GM12878 (cell line): ENCODE measurements around the gene KIFC1. TPM values are rescaled to one million over a fixed set of nuclear protein-coding genes. Genes with fewer than 3 reads are reported as not detected.

Source experiments
- BMI1 ChIP-seq: fragments of 450-650 bp; IDR thresholded peaks from 2 replicates; pipeline ENCODE4 v1.6.1; 2016; ENCODE audit warnings: mild to moderate bottlenecking, moderate library complexity, borderline replicate concordance
- CBX3 ChIP-seq: fragments of 200-600 bp; sonication (generic); IDR thresholded peaks from 2 replicates; pipeline ENCODE4 v1.6.1; 2016; ENCODE audit warnings: low read depth, borderline replicate concordance
- DPF2 ChIP-seq: fragments of 450-650 bp; IDR thresholded peaks from 2 replicates; pipeline ENCODE4 v1.6.1; 2017; ENCODE audit warnings: mild to moderate bottlenecking
- ETV6 ChIP-seq, 2 experiments: fragments of 450-650 bp in 1 of 2; IDR thresholded peaks in 1 of 2; conservative IDR thresholded peaks in 1 of 2; 2 replicates each; pipeline ENCODE4 v1.6.1; 2014; ENCODE audit warnings: antibody characterized with exemption in 1 of 2, borderline replicate concordance in 1 of 2, low read depth in 1 of 2, mild to moderate bottlenecking in 1 of 2, moderate library complexity in 1 of 2
- FOS ChIP-seq: IDR thresholded peaks from 3 replicates; pipeline ENCODE4 v1.6.1; 2011; ENCODE audit warnings: borderline replicate concordance; ENCODE audit not compliant: insufficient read length; ENCODE audit errors: extremely low read depth
- IKZF2 ChIP-seq, 2 experiments: fragments of 450-650 bp; IDR thresholded peaks; 2 replicates each; pipeline ENCODE4 v1.6.1; 2017; ENCODE audit warnings: mild to moderate bottlenecking in 2 of 2, moderate library complexity in 2 of 2
- KLF5 ChIP-seq: fragments of 450-650 bp; IDR thresholded peaks from 2 replicates; pipeline ENCODE4 v1.6.1; 2014; ENCODE audit warnings: mild to moderate bottlenecking; ENCODE audit not compliant: partially characterized antibody
- MEF2A ChIP-seq: IDR thresholded peaks from 2 replicates; pipeline ENCODE4 v1.6.1; 2011; ENCODE audit warnings: low read depth, mild to moderate bottlenecking, low read length, moderate library complexity; ENCODE audit not compliant: insufficient read depth
- NRF1 ChIP-seq: conservative IDR thresholded peaks from 2 replicates; pipeline ENCODE4 v1.6.1; 2011; ENCODE audit warnings: mild to moderate bottlenecking, low read depth, low read length, improper control_type of control experiment
- RAD51 ChIP-seq: fragments of 450-650 bp; IDR thresholded peaks from 2 replicates; pipeline ENCODE4 v1.6.1; 2016; ENCODE audit warnings: moderate library complexity, mild to moderate bottlenecking, inconsistent platforms
- SMC3 ChIP-seq: IDR thresholded peaks from 2 replicates; pipeline ENCODE4 v1.6.1; 2011; ENCODE audit warnings: low read length, improper control_type of control experiment, borderline replicate concordance
- SREBF2 ChIP-seq: IDR thresholded peaks from 2 replicates; pipeline ENCODE4 v1.6.1; 2012; ENCODE audit warnings: mild to moderate bottlenecking, low read length
- TCF3 ChIP-seq: IDR thresholded peaks from 2 replicates; pipeline ENCODE4 v1.6.1; 2012; ENCODE audit warnings: low read depth, mild to moderate bottlenecking, low read length, borderline replicate concordance; ENCODE audit not compliant: insufficient read depth
- polyA plus RNA-seq, 11 experiments: library from polyadenylated mRNA; depleted of rRNA in 4 of 11; unstranded in 6 of 11; stranded (reverse) in 5 of 11; fragments of >200 nt; fragmentation: Nextera tagmentation in 4 of 11; fragmentation: Illumina TruSeq in 1 of 11; extraction: Ambion mirVana in 4 of 11; extraction: Trizol in 1 of 11; gene quantifications; 1 replicate in 1 of 11; 2 replicates in 10 of 11; pipeline versions ENCODE4 v1.2.1 to v1.2.3, GENCODE V29; 2011 to 2016; ENCODE audit warnings: inconsistent platforms in 2 of 11, missing spikeins in 2 of 11, low read depth in 1 of 11
- total RNA-seq, 4 experiments: library from RNA; depleted of rRNA in 3 of 4; stranded (reverse); fragments of >200 nt in 3 of 4; fragmentation: Illumina TruSeq in 1 of 4; extraction: Trizol in 1 of 4; gene quantifications; 2 replicates each; pipeline versions ENCODE4 v1.2.1 to v1.2.3, GENCODE V29; 2013 to 2021
- TF ChIP-seq, protein P1 (sequence below): IDR thresholded peaks from 2 replicates; pipeline ENCODE4 v1.6.1; 2011; ENCODE audit warnings: borderline replicate concordance, low read depth, mild to moderate bottlenecking, moderate library complexity, low read length; ENCODE audit not compliant: insufficient read depth, poor library complexity, severe bottlenecking
- TF ChIP-seq, protein P2 (sequence below): fragments of 450-650 bp; conservative IDR thresholded peaks from 2 replicates; pipeline ENCODE4 v1.6.1; 2017; ENCODE audit warnings: mild to moderate bottlenecking, moderate library complexity
- TF ChIP-seq, protein P3 (sequence below): IDR thresholded peaks from 2 replicates; pipeline ENCODE4 v1.6.1; 2012; ENCODE audit warnings: low read depth, low read length, improper control_type of control experiment

Gene KIFC1
- total and polyA plus RNA-seq, 10 of the 15 experiments (the other 5 are each of a cell fraction or from before 2014, with no cell fraction given), result 1.8 to 87.4 (median 54.4) TPM

DNA sequence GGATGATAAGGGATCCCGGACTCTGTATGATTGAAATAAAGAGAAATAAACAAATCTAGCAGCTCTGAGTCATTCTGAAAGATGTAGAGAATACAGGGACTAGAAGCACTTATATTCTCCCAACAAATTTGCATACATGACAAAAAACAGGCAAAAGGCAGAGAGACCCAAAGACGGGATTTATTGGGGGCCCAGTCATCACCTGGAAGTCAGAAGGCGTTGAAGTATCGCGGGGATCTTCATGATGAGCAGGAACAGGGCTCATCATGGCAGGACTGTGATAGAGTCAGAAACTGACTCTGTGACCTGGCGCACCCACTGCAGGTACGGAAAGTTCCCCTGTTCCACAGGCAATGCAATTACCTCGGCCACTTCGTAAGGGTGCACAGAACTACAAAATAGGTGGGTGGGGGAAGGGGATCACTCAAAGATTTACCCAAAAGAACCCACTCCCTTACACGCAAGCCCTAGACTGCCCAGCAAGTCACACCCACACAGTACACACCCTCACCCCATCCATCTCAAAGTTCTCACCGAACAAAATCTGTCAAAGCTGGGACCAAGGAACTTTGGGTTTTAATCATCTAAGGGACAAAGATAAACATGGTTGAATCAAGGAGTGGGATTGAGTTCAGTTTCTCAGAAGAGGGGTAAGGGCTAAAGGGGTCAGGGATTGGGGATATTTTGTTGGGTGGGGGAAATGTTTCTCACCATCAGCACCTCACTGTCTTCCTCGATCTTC is 24.9 kb downstream of the KIFC1 start (continued):
- TF ChIP-seq, protein P1, sequence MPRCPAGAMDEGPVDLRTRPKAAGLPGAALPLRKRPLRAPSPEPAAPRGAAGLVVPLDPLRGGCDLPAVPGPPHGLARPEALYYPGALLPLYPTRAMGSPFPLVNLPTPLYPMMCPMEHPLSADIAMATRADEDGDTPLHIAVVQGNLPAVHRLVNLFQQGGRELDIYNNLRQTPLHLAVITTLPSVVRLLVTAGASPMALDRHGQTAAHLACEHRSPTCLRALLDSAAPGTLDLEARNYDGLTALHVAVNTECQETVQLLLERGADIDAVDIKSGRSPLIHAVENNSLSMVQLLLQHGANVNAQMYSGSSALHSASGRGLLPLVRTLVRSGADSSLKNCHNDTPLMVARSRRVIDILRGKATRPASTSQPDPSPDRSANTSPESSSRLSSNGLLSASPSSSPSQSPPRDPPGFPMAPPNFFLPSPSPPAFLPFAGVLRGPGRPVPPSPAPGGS, result no peak
- TF ChIP-seq DPF2 (no peak), SREBF2 (no peak), FOS (no peak), CBX3 (no peak), ETV6 (conservative IDR thresholded peaks at IDR 0.05 in 1 of 2, IDR thresholded peaks at IDR 0.05 in 1 of 2; ENCODE audit: borderline replicate concordance in 1 of 2, low read depth in 1 of 2) (no peak), KLF5 (no peak), SMC3 (no peak), RAD51 (no peak), NRF1 (no peak), TCF3 (no peak), BMI1 (no peak), MEF2A (no peak), IKZF2 (IDR thresholded peaks at IDR 0.05) (peak; percentile 24 to 55; a peak in 3 of 4 replicates)
- TF ChIP-seq, protein P2, sequence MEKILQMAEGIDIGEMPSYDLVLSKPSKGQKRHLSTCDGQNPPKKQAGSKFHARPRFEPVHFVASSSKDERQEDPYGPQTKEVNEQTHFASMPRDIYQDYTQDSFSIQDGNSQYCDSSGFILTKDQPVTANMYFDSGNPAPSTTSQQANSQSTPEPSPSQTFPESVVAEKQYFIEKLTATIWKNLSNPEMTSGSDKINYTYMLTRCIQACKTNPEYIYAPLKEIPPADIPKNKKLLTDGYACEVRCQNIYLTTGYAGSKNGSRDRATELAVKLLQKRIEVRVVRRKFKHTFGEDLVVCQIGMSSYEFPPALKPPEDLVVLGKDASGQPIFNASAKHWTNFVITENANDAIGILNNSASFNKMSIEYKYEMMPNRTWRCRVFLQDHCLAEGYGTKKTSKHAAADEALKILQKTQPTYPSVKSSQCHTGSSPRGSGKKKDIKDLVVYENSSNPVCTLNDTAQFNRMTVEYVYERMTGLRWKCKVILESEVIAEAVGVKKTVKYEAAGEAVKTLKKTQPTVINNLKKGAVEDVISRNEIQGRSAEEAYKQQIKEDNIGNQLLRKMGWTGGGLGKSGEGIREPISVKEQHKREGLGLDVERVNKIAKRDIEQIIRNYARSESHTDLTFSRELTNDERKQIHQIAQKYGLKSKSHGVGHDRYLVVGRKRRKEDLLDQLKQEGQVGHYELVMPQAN, result 0 out of 2 replicates have a peak, but pooled peaks have one; percentile 20
- TF ChIP-seq, protein P3, sequence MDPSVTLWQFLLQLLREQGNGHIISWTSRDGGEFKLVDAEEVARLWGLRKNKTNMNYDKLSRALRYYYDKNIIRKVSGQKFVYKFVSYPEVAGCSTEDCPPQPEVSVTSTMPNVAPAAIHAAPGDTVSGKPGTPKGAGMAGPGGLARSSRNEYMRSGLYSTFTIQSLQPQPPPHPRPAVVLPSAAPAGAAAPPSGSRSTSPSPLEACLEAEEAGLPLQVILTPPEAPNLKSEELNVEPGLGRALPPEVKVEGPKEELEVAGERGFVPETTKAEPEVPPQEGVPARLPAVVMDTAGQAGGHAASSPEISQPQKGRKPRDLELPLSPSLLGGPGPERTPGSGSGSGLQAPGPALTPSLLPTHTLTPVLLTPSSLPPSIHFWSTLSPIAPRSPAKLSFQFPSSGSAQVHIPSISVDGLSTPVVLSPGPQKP, result no peak
